CD4-positive, alpha-beta T cell (primary cell): ENCODE measurements around the gene C18orf54. TPM values are rescaled to one million over a fixed set of nuclear protein-coding genes. Genes with fewer than 3 reads are reported as not detected.
"Not testable (repeated sequence)": the region's sequence is repeated elsewhere in the genome, so short reads cannot be mapped to it uniquely, and the experiment has no call there.

ENCODE experiments used
- ATAC-seq: fragments of 200-7000 bp; cut with Tn5 transposase; one replicate; pipeline ENCODE4 v1.10.0; 2022; ENCODE audit warnings: mild to moderate bottlenecking; ENCODE audit not compliant: poor library complexity
- CTCF ChIA-PET: fragments of 350-600 bp; sonication (Branson Sonifier 250); formaldehyde crosslinking; loops from one replicate; lab custom pipeline; 2021; ENCODE audit warnings: antibody characterized with exemption, inconsistent platforms; lab: Charles Lee
- POLR2A ChIA-PET: fragments of 350-600 bp; sonication (Branson Sonifier 250); formaldehyde crosslinking; loops from one replicate; lab custom pipeline; 2021; ENCODE audit warnings: antibody characterized with exemption, inconsistent platforms; lab: Charles Lee
- DNase-seq, 14 experiments: peaks; one replicate each; pipeline ENCODE4 v3.0.0-alpha.2; 2013 to 2020; ENCODE audit warnings: mixed read lengths in 2 of 14
- H3K27ac ChIP-seq, 2 donors: one replicate each; pipeline versions ENCODE4 v1.5.1 to v1.7.0; 2013; ENCODE audit warnings: low read length in 2 of 2, low read depth in 1 of 2, mild to moderate bottlenecking in 1 of 2
- H3K27me3 ChIP-seq, 2 experiments: 1 replicate in 1 of 2; 2 replicates in 1 of 2; pipeline versions ENCODE4 v1.6.1 to v1.7.0; 2013; ENCODE audit warnings: low read length in 2 of 2, control low read depth in 1 of 2, mild to moderate bottlenecking in 1 of 2, moderate library complexity in 1 of 2; ENCODE audit not compliant: insufficient read depth in 2 of 2, control insufficient read depth in 1 of 2
- H3K36me3 ChIP-seq: one replicate; pipeline ENCODE4 v1.6.1; 2013; ENCODE audit warnings: low read length, control low read depth; ENCODE audit not compliant: insufficient read depth
- H3K4me1 ChIP-seq: one replicate; pipeline ENCODE4 v1.6.1; 2013; ENCODE audit warnings: low read length, control low read depth; ENCODE audit not compliant: insufficient read depth
- H3K4me3 ChIP-seq: one replicate; pipeline ENCODE4 v1.5.1; 2013; ENCODE audit warnings: mild to moderate bottlenecking, low read length, moderate library complexity
- H3K9me3 ChIP-seq, 2 experiments: 1 replicate in 1 of 2; 2 replicates in 1 of 2; pipeline versions ENCODE4 v1.6.1 to v1.7.0; 2013; ENCODE audit warnings: low read length in 2 of 2, mild to moderate bottlenecking in 2 of 2, control low read depth in 1 of 2, moderate library complexity in 1 of 2; ENCODE audit not compliant: control insufficient read depth in 1 of 2, insufficient read depth in 1 of 2
- H3K27ac Mint-ChIP-seq: one replicate; pipeline ENCODE4 v1.8.0; 2020; ENCODE audit warnings: mixed read lengths
- H3K27me3 Mint-ChIP-seq: one replicate; pipeline ENCODE4 v1.8.0; 2021; ENCODE audit warnings: mixed read lengths
- H3K36me3 Mint-ChIP-seq: one replicate; pipeline ENCODE4 v1.8.0; 2021; ENCODE audit warnings: low read depth, mixed read lengths
- H3K4me1 Mint-ChIP-seq: one replicate; pipeline ENCODE4 v1.8.0; 2021; ENCODE audit warnings: low read depth, mixed read lengths
- H3K4me3 Mint-ChIP-seq: one replicate; pipeline ENCODE4 v1.8.0; 2020; ENCODE audit warnings: mild to moderate bottlenecking, mixed read lengths
- H3K9me3 Mint-ChIP-seq: one replicate; pipeline ENCODE4 v1.8.0; 2020; ENCODE audit warnings: mixed read lengths
- CTCF ChIP-seq: fragments of 200-600 bp; IDR thresholded peaks from one replicate; pipeline ENCODE4 v1.8.0; 2022; ENCODE audit warnings: antibody characterized with exemption, mild to moderate bottlenecking
- intact Hi-C, 2 experiments: fragments of 100-400 bp; cut with DNase I in 1 of 2; cut with micrococcal nuclease in 1 of 2; formaldehyde crosslinking; loops; one replicate each; pipeline versions ENCODE4 v1.15.1 to v1.9.0; 2023 to 2025; cut with DNase I, micrococcal nuclease
- polyA plus RNA-seq, 2 donors: library from polyadenylated mRNA; unstranded; fragments of 120-200 nt; gene quantifications; one replicate each; pipeline ENCODE4 v1.2.1, GENCODE V29; 2013
- total RNA-seq, 174 experiments: library from RNA in 2 of 174; stranded (reverse) in 2 of 174; gene quantifications; one replicate each; pipeline ENCODE4 v1.2.3 and lab custom pipeline; 2021 to 2026

The C18orf54 gene
- under 1 TPM; 0.44 to 0.47 TPM for total RNA-seq
- polyA plus RNA-seq (2013, experiment 1 of 2), result 1.6 TPM
- 1.5 TPM for polyA plus RNA-seq (2013, experiment 2 of 2)
- total RNA-seq (lab: John Stamatoyannopoulos, UW), result 0.40 to 17.6 (median 5.6) reads per million in 172 experiments

GRCh38 chr18:54357660-54358494 is at the start of gene C18orf54, which contains the start of gene STARD6:
Gene C18orf54 (plus strand): TSS chr18:54357906. CDS start chr18:54360573, 2,667 bp downstream.
Gene STARD6 (minus strand): TSS chr18:54357858. CDS start chr18:54354573, 3,285 bp downstream.
- Mint-ChIP-seq H3K4me1 (peaks cover 23% of the 10 kb centered on the region), H3K36me3 (peaks cover 16% of the 10 kb centered on the region), H3K9me3 (no peaks in the 10 kb centered on the region), H3K27me3 (no peaks in the 10 kb centered on the region), H3K27ac (peak within 1 kb of the TSS; percentile 83), H3K4me3 (peak within 1 kb of the TSS; percentile 98)
- peak; percentile 63 for TF ChIP-seq CTCF
- Histone ChIP-seq H3K4me3 (peak within 1 kb of the TSS; percentile 81), H3K27ac (peak within 1 kb of the TSS in 1 of 2 donors; percentile 65), H3K4me1 (peaks cover 13% of the 10 kb centered on the region), H3K9me3 (no peaks in the 10 kb centered on the region), H3K27me3 (no peaks in the 10 kb centered on the region), H3K36me3 (no peaks in the 10 kb centered on the region)
- DNase-seq, result peak; percentile 77 to 97 (median 88)
- intact Hi-C loops, result loop anchor here (1.0 to 2.0 kb wide), 2 partner anchors 133 to 135 kb away; partner anchors contain the start of gene MBD2 (in 1 of the 2)
- POLR2A ChIA-PET, result interaction anchor here (1.0 to 2.3 kb wide), 5 partner anchors 20 to 135 kb away, joined by 3 to 15 read pairs (median 13); partner anchors contain the start of genes MBD2 and POLI
- CTCF ChIA-PET, result interaction anchor here (0.6 to 1.9 kb wide), 10 partner anchors 10 to 135 kb away, joined by 3 to 17 read pairs (median 4); partner anchors contain the start of gene POLI
- ATAC-seq, result peak; percentile 93

GRCh38 chr18:54309564-54309963 is 48.1 kb upstream of the C18orf54 start:
- H3K36me3 Mint-ChIP-seq, H3K27me3 Mint-ChIP-seq, DNase-seq, H3K9me3 ChIP-seq, intact Hi-C loops, H3K36me3 ChIP-seq, H3K27ac ChIP-seq, CTCF ChIA-PET, H3K4me3 ChIP-seq, H3K4me1 Mint-ChIP-seq, H3K27me3 ChIP-seq, ATAC-seq, H3K27ac Mint-ChIP-seq, POLR2A ChIA-PET, H3K4me1 ChIP-seq, H3K4me3 Mint-ChIP-seq, H3K9me3 Mint-ChIP-seq: not testable (repeated sequence)

- Mint-ChIP-seq H3K4me3 (no peak overlapping the region), H3K9me3 (no peaks in the 10 kb centered on the region), H3K27me3 (peaks cover 19% of the 10 kb centered on the region), H3K4me1 (no peaks in the 10 kb centered on the region), H3K27ac (no peak overlapping the region), H3K36me3 (no peaks in the 10 kb centered on the region)
- POLR2A ChIA-PET, result no interaction called here
- no peak for TF ChIP-seq CTCF
- CTCF ChIA-PET, result interaction anchor here (1.0 kb wide), 1 partner anchor 34 kb away, joined by 3 read pairs; no protein-coding TSS in a partner anchor
- H3K9me3 ChIP-seq, result no peaks in the 10 kb centered on the region
- no peak overlapping the region for H3K4me3 ChIP-seq
- ATAC-seq (no peak), DNase-seq (no peak)
- H3K27me3 ChIP-seq, result no peaks in the 10 kb centered on the region
- H3K36me3 ChIP-seq, result no peaks in the 10 kb centered on the region
- H3K4me1 ChIP-seq, result no peaks in the 10 kb centered on the region
- intact Hi-C loops, result no loop called here
- H3K27ac ChIP-seq, result no peak overlapping the region
These were observed 41.5 kb upstream of the C18orf54 start for GRCh38 chr18:54316071-54316820.
